Measurements from ENCODE around the gene NLGN3.

Gene NLGN3

GRCh38 chrX:71182871-71183270, 38.2 kb downstream of the NLGN3 start:
- H3K4me3 ChIP-seq (ENCODE audit: control insufficient read depth in 1 of 7, extremely low read depth in 1 of 7, insufficient read depth in 4 of 7, low read depth in 2 of 7, low read length in 6 of 7): peak overlapping the region in 4 of 7 experiments; percentile 40 to 79 (median 64)

DNA sequence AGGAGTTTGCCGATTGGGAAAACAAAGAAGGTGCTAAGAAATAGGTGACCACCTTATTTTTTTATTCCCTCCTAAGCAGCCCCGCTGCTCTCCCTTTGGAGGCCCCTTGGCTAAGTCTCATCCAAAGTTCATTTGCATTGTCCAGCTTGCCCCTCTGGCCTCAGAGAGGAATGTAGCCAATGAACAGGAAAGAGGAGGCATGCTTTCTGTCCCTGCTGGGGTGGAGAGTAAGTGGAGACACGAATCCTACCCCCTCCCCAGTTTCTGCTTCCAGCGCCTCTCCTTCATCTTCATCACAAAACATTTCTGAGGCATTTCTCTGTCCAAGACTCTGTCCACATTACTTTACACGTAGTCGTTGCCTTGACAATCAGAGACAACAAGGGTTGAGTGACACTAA, 38.7 kb downstream of the NLGN3 start:
- Histone ChIP-seq H3K27ac (ENCODE audit: insufficient read depth in 1 of 2, low read depth in 1 of 2, low read length in 2 of 2, poor library complexity in 1 of 2, severe bottlenecking in 2 of 2) (peak overlapping the region in 1 of 2 experiments; percentile 38), H3K4me1 (ENCODE audit: control extremely low read depth in 1 of 4, control insufficient read depth in 4 of 4, insufficient read depth in 4 of 4, low read length in 3 of 4) (peaks cover 4 to 14% (median 9%) of the 10 kb centered on the region in 4 experiments), H3K27me3 (replicated peaks in 2 of 5; ENCODE audit: control insufficient read depth in 4 of 5, insufficient read depth in 5 of 5, low read length in 4 of 5) (no peaks in the 10 kb centered on the region), H3K4me3 (ENCODE audit: control insufficient read depth in 1 of 7, extremely low read depth in 1 of 7, insufficient read depth in 4 of 7, low read depth in 2 of 7, low read length in 6 of 7) (no peak overlapping the region), H3K36me3 (ENCODE audit: control insufficient read depth in 4 of 4, insufficient read depth in 4 of 4, low read length in 3 of 4) (no peaks in the 10 kb centered on the region), H3K9me3 (ENCODE audit: control extremely low read depth in 1 of 5, control insufficient read depth in 4 of 5, insufficient read depth in 2 of 5, low read depth in 1 of 5, low read length in 4 of 5) (no peaks in the 10 kb centered on the region)
- DNase-seq: no peak
- 66% methylated on average over 4 of the region's 6 CpGs for WGBS (ENCODE audit: insufficient coverage)
- ChIA-PET POLR2A (no interaction called here), CTCF (interaction anchor here (1.2 to 3.2 kb wide), 3 partner anchors 82 to 213 kb away, joined by 3 to 8 read pairs (median 3); no protein-coding TSS in a partner anchor)

More at GRCh38 chrX:71182871-71183270, 38.2 kb downstream of the NLGN3 start:
- H3K4me1 ChIP-seq (ENCODE audit: control extremely low read depth in 1 of 4, control insufficient read depth in 4 of 4, insufficient read depth in 4 of 4, low read length in 3 of 4): peaks cover 4 to 14% (median 9%) of the 10 kb centered on the region in 4 experiments
- H3K27ac ChIP-seq (ENCODE audit: insufficient read depth in 1 of 2, low read depth in 1 of 2, low read length in 2 of 2, poor library complexity in 1 of 2, severe bottlenecking in 2 of 2): peak overlapping the region; percentile 93 to 97
- CTCF ChIA-PET: interaction anchor here (1.2 to 3.2 kb wide), 3 partner anchors 82 to 212 kb away, joined by 3 to 8 read pairs (median 3); no protein-coding TSS in a partner anchor
- POLR2A ChIA-PET: interaction anchor here (1.3 kb wide), 1 partner anchor 72 kb away, joined by 5 read pairs; the partner anchor contains the start of gene ZMYM3
- no peaks in the 10 kb centered on the region for H3K36me3 ChIP-seq (ENCODE audit: control insufficient read depth in 4 of 4, insufficient read depth in 4 of 4, low read length in 3 of 4)
- DNase-seq: no peak
- H3K27me3 ChIP-seq (replicated peaks in 2 of 5; ENCODE audit: control insufficient read depth in 4 of 5, insufficient read depth in 5 of 5, low read length in 4 of 5): no peaks in the 10 kb centered on the region
- no peaks in the 10 kb centered on the region for H3K9me3 ChIP-seq (ENCODE audit: control extremely low read depth in 1 of 5, control insufficient read depth in 4 of 5, insufficient read depth in 2 of 5, low read depth in 1 of 5, low read length in 4 of 5)
- WGBS (ENCODE audit: insufficient coverage): 51% methylated on average over 2 of the region's 2 CpGs

DNA sequence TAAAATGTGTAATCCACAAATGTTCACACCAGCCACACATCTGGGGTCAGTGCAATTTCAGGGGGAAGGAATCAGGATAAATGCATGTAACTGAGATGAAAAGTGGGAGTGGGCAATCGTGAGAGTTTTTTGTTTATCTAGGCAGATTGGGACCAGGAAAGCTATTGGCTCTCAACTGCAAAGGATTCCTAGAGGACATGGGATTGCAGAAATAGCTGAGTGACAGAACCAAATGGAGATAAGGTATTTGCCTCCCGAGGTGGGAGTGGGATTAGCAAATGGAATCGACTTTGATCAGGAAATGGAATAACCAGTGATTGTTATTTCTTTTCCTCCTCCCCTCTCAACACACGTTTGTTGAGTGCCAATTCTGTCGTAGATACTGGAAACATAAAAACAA, 39.5 kb downstream of the NLGN3 start:
- no peak overlapping the region for H3K4me3 ChIP-seq (ENCODE audit: control insufficient read depth in 1 of 7, extremely low read depth in 1 of 7, insufficient read depth in 4 of 7, low read depth in 2 of 7, low read length in 6 of 7)
- no peaks in the 10 kb centered on the region for H3K9me3 ChIP-seq (ENCODE audit: control extremely low read depth in 1 of 5, control insufficient read depth in 4 of 5, insufficient read depth in 2 of 5, low read depth in 1 of 5, low read length in 4 of 5)
- ChIA-PET CTCF (no interaction called here), POLR2A (no interaction called here)
- no peak for DNase-seq
- H3K36me3 ChIP-seq (ENCODE audit: control insufficient read depth in 4 of 4, insufficient read depth in 4 of 4, low read length in 3 of 4): no peaks in the 10 kb centered on the region
- no peaks in the 10 kb centered on the region for H3K27me3 ChIP-seq (replicated peaks in 2 of 5; ENCODE audit: control insufficient read depth in 4 of 5, insufficient read depth in 5 of 5, low read length in 4 of 5)
- no peak overlapping the region for H3K27ac ChIP-seq (ENCODE audit: insufficient read depth in 1 of 2, low read depth in 1 of 2, low read length in 2 of 2, poor library complexity in 1 of 2, severe bottlenecking in 2 of 2)
- peaks cover 4 to 14% (median 9%) of the 10 kb centered on the region in 4 experiments for H3K4me1 ChIP-seq (ENCODE audit: control extremely low read depth in 1 of 4, control insufficient read depth in 4 of 4, insufficient read depth in 4 of 4, low read length in 3 of 4)
- WGBS (ENCODE audit: insufficient coverage): 44% methylated on average over 1 of the region's 5 CpGs

- POLR2A ChIA-PET: no interaction called here
- no peaks in the 10 kb centered on the region for H3K9me3 ChIP-seq (ENCODE audit: control extremely low read depth in 1 of 5, control insufficient read depth in 4 of 5, insufficient read depth in 2 of 5, low read depth in 1 of 5, low read length in 4 of 5)
- no peak for DNase-seq
- no peak overlapping the region for H3K4me3 ChIP-seq (ENCODE audit: control insufficient read depth in 1 of 7, extremely low read depth in 1 of 7, insufficient read depth in 4 of 7, low read depth in 2 of 7, low read length in 6 of 7)
- peaks cover 4 to 14% (median 9%) of the 10 kb centered on the region in 4 experiments for H3K4me1 ChIP-seq (ENCODE audit: control extremely low read depth in 1 of 4, control insufficient read depth in 4 of 4, insufficient read depth in 4 of 4, low read length in 3 of 4)
- H3K27ac ChIP-seq (ENCODE audit: insufficient read depth in 1 of 2, low read depth in 1 of 2, low read length in 2 of 2, poor library complexity in 1 of 2, severe bottlenecking in 2 of 2): peak overlapping the region; percentile 20 to 31
- 55% methylated on average over 3 of the region's 4 CpGs for WGBS (ENCODE audit: insufficient coverage)
- CTCF ChIA-PET: no interaction called here
- H3K27me3 ChIP-seq (replicated peaks in 2 of 5; ENCODE audit: control insufficient read depth in 4 of 5, insufficient read depth in 5 of 5, low read length in 4 of 5): no peaks in the 10 kb centered on the region
- H3K36me3 ChIP-seq (ENCODE audit: control insufficient read depth in 4 of 4, insufficient read depth in 4 of 4, low read length in 3 of 4): no peaks in the 10 kb centered on the region
Measured at GRCh38 chrX:71184803-71185495, 40.3 kb downstream of the NLGN3 start.

GRCh38 chrX:71191248-71191647, 46.6 kb downstream of the NLGN3 start:
- H3K4me1 ChIP-seq (ENCODE audit: control extremely low read depth in 1 of 4, control insufficient read depth in 4 of 4, insufficient read depth in 4 of 4, low read length in 3 of 4): peaks cover 0 to 6% (median 4%) of the 10 kb centered on the region in 4 experiments
- no peaks in the 10 kb centered on the region for H3K9me3 ChIP-seq (ENCODE audit: control extremely low read depth in 1 of 5, control insufficient read depth in 4 of 5, insufficient read depth in 2 of 5, low read depth in 1 of 5, low read length in 4 of 5)
- ChIA-PET POLR2A (no interaction called here), CTCF (interaction anchor here (1.3 kb wide), 1 partner anchor 11 kb away, joined by 5 read pairs; no protein-coding TSS in a partner anchor)
- DNase-seq: no peak
- no peak overlapping the region for H3K4me3 ChIP-seq (ENCODE audit: control insufficient read depth in 1 of 7, extremely low read depth in 1 of 7, insufficient read depth in 4 of 7, low read depth in 2 of 7, low read length in 6 of 7)
- no peaks in the 10 kb centered on the region for H3K36me3 ChIP-seq (ENCODE audit: control insufficient read depth in 4 of 4, insufficient read depth in 4 of 4, low read length in 3 of 4)
- no peak overlapping the region for H3K27ac ChIP-seq (ENCODE audit: insufficient read depth in 1 of 2, low read depth in 1 of 2, low read length in 2 of 2, poor library complexity in 1 of 2, severe bottlenecking in 2 of 2)
- H3K27me3 ChIP-seq (replicated peaks in 2 of 5; ENCODE audit: control insufficient read depth in 4 of 5, insufficient read depth in 5 of 5, low read length in 4 of 5): no peaks in the 10 kb centered on the region

GRCh38 chrX:71195964-71196649, 51.5 kb downstream of the NLGN3 start:
- no peaks in the 10 kb centered on the region for H3K27me3 ChIP-seq (replicated peaks in 2 of 5; ENCODE audit: control insufficient read depth in 4 of 5, insufficient read depth in 5 of 5, low read length in 4 of 5)
- ChIA-PET POLR2A (no interaction called here), CTCF (interaction anchor here (1.3 kb wide), 1 partner anchor 16 kb away, joined by 3 read pairs; no protein-coding TSS in a partner anchor)
- H3K4me1 ChIP-seq (ENCODE audit: control extremely low read depth in 1 of 4, control insufficient read depth in 4 of 4, insufficient read depth in 4 of 4, low read length in 3 of 4): peaks cover 5 to 23% (median 14%) of the 10 kb centered on the region in 4 experiments
- peak in 2 of 3 donors; percentile 24 to 46 for DNase-seq
- WGBS (ENCODE audit: insufficient coverage): 47% methylated on average over 4 of the region's 4 CpGs
- no peak overlapping the region for H3K27ac ChIP-seq (ENCODE audit: insufficient read depth in 1 of 2, low read depth in 1 of 2, low read length in 2 of 2, poor library complexity in 1 of 2, severe bottlenecking in 2 of 2)
- no peaks in the 10 kb centered on the region for H3K36me3 ChIP-seq (ENCODE audit: control insufficient read depth in 4 of 4, insufficient read depth in 4 of 4, low read length in 3 of 4)
- peak overlapping the region in 3 of 7 experiments; percentile 12 to 38 (median 33) for H3K4me3 ChIP-seq (ENCODE audit: control insufficient read depth in 1 of 7, extremely low read depth in 1 of 7, insufficient read depth in 4 of 7, low read depth in 2 of 7, low read length in 6 of 7)
- H3K9me3 ChIP-seq (ENCODE audit: control extremely low read depth in 1 of 5, control insufficient read depth in 4 of 5, insufficient read depth in 2 of 5, low read depth in 1 of 5, low read length in 4 of 5): no peaks in the 10 kb centered on the region

DNA sequence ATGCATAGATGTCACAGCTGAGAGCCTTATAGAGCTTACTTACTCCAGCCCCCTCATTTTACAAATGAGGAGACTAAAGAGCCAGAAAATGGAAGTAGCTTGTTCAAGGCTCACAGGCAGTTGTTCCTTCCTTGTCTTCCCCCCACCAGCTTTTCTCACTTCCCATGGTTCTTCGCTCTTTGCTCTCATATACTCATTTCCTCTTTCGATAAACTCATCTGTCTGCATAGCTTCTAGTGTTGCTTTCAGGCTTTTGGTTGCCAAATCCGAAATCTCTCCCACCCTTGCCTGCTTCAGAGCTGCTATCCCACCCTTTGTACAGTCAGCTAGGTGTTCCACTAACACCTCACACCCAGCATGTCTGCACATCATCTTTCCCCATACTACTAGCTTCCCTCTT, 53.4 kb downstream of the NLGN3 start:
- Histone ChIP-seq H3K4me3 (ENCODE audit: control insufficient read depth in 1 of 7, extremely low read depth in 1 of 7, insufficient read depth in 4 of 7, low read depth in 2 of 7, low read length in 6 of 7) (peak overlapping the region in 6 of 7 experiments; percentile 16 to 65 (median 33)), H3K36me3 (ENCODE audit: control insufficient read depth in 4 of 4, insufficient read depth in 4 of 4, low read length in 3 of 4) (no peaks in the 10 kb centered on the region), H3K9me3 (ENCODE audit: control extremely low read depth in 1 of 5, control insufficient read depth in 4 of 5, insufficient read depth in 2 of 5, low read depth in 1 of 5, low read length in 4 of 5) (no peaks in the 10 kb centered on the region), H3K4me1 (ENCODE audit: control extremely low read depth in 1 of 4, control insufficient read depth in 4 of 4, insufficient read depth in 4 of 4, low read length in 3 of 4) (peaks cover 5 to 23% (median 14%) of the 10 kb centered on the region in 4 experiments), H3K27me3 (replicated peaks in 2 of 5; ENCODE audit: control insufficient read depth in 4 of 5, insufficient read depth in 5 of 5, low read length in 4 of 5) (no peaks in the 10 kb centered on the region), H3K27ac (ENCODE audit: insufficient read depth in 1 of 2, low read depth in 1 of 2, low read length in 2 of 2, poor library complexity in 1 of 2, severe bottlenecking in 2 of 2) (peak overlapping the region in 1 of 2 experiments; percentile 39)
- POLR2A ChIA-PET: interaction anchor here (0.6 kb wide), 1 partner anchor 92 kb away, joined by 3 read pairs; no protein-coding TSS in a partner anchor
- 18% methylated on average over 3 of the region's 3 CpGs for whole genome bisulfite sequencing (ENCODE audit: insufficient coverage)
- peak; percentile 34 to 65 (median 56) for DNase-seq
- CTCF ChIA-PET: interaction anchor here (0.6 kb wide), 1 partner anchor 18 kb away, joined by 3 read pairs; no protein-coding TSS in a partner anchor
